Lower lobe of right lung (tissue), 2 donors: ENCODE measurements around the gene IP6K3. TPM values are rescaled to one million over a fixed set of nuclear protein-coding genes. Genes with fewer than 3 reads are reported as not detected.

ENCODE experiments used
- ATAC-seq, 2 donors: fragments of 200-7000 bp; cut with Tn5 transposase; one replicate each; pipeline ENCODE4 v1.9.1; 2020 to 2022; ENCODE audit warnings: mild to moderate bottlenecking in 2 of 2, moderate library complexity in 2 of 2
- DNase-seq: peaks from one replicate; pipeline ENCODE4 v3.0.0-alpha.2; 2020
- H3K27ac ChIP-seq: fragments of 200-600 bp; one replicate; pipeline ENCODE4 v1.8.0; 2022
- H3K27me3 ChIP-seq: fragments of 200-600 bp; one replicate; pipeline ENCODE4 v1.8.0; 2022; ENCODE audit warnings: low read depth
- H3K36me3 ChIP-seq: fragments of 200-600 bp; one replicate; pipeline ENCODE4 v1.8.0; 2022; ENCODE audit warnings: mild to moderate bottlenecking
- H3K4me1 ChIP-seq: fragments of 200-600 bp; one replicate; pipeline ENCODE4 v1.8.0; 2022
- H3K4me3 ChIP-seq: fragments of 200-600 bp; one replicate; pipeline ENCODE4 v1.8.0; 2022; ENCODE audit warnings: mild to moderate bottlenecking
- H3K9me3 ChIP-seq: fragments of 200-600 bp; one replicate; pipeline ENCODE4 v1.8.0; 2022
- CTCF ChIP-seq: fragments of 200-600 bp; IDR thresholded peaks from one replicate; pipeline ENCODE4 v1.8.0; 2022; ENCODE audit warnings: antibody characterized with exemption, mild to moderate bottlenecking
- intact Hi-C: fragments of 100-400 bp; cut with DNase I; formaldehyde crosslinking; loops from one replicate; pipeline ENCODE4 v1.11.0; 2022
- total RNA-seq: library from RNA; stranded (reverse); fragmentation: NEBNext Ultra II Directional; extraction: Animal tissue kit (Norgen Biotek cat#: 25700); gene quantifications from one replicate; pipeline ENCODE4 v1.2.1, GENCODE V29; 2021
- donor health status: DM: no; HTN: yes; CAD: no; lungs with severe emphysema.

The IP6K3 gene
- total RNA-seq, 1 donor from 2014 or later: 3.5 TPM

GRCh38 chr6:33677143-33677660, 69.5 kb downstream of the IP6K3 start:
- Histone ChIP-seq H3K36me3 (peaks cover 98% of the 10 kb centered on the region), H3K27me3 (no peaks in the 10 kb centered on the region), H3K4me3 (no peak overlapping the region), H3K4me1 (no peaks in the 10 kb centered on the region), H3K9me3 (no peaks in the 10 kb centered on the region), H3K27ac (no peak overlapping the region)
- DNase-seq (no peak), ATAC-seq (no peak)
- TF ChIP-seq CTCF: no peak
- intact Hi-C loops: no loop called here

- Histone ChIP-seq H3K27ac (no peak overlapping the region), H3K9me3 (no peaks in the 10 kb centered on the region), H3K27me3 (no peaks in the 10 kb centered on the region), H3K36me3 (peaks cover 98% of the 10 kb centered on the region), H3K4me3 (no peak overlapping the region), H3K4me1 (no peaks in the 10 kb centered on the region)
- no peak for TF ChIP-seq CTCF
- intact Hi-C loops: no loop called here
- DNase-seq: no peak
- ATAC-seq: no peak
These were observed 70.1 kb downstream of the IP6K3 start for GRCh38 chr6:33676416-33677142.

- Histone ChIP-seq H3K27ac (no peak overlapping the region), H3K27me3 (no peaks in the 10 kb centered on the region), H3K4me1 (no peaks in the 10 kb centered on the region), H3K4me3 (no peak overlapping the region), H3K9me3 (no peaks in the 10 kb centered on the region), H3K36me3 (peaks cover 98% of the 10 kb centered on the region)
- no peak for TF ChIP-seq CTCF
- intact Hi-C loops: no loop called here
- ATAC-seq (no peak), DNase-seq (no peak)
These were observed 70.7 kb downstream of the IP6K3 start for GRCh38 chr6:33675968-33676367.

- Histone ChIP-seq H3K27me3 (no peaks in the 10 kb centered on the region), H3K4me3 (no peak overlapping the region), H3K27ac (no peak overlapping the region), H3K9me3 (no peaks in the 10 kb centered on the region), H3K4me1 (peaks cover 5% of the 10 kb centered on the region), H3K36me3 (peaks cover 99% of the 10 kb centered on the region)
- no peak for DNase-seq
- ATAC-seq: no peak
- intact Hi-C loops: no loop called here
- TF ChIP-seq CTCF: no peak
These were observed 72.9 kb downstream of the IP6K3 start for GRCh38 chr6:33673851-33674250.

- intact Hi-C loops: no loop called here
- no peak for DNase-seq
These were observed 73.9 kb downstream of the IP6K3 start for GRCh38 chr6:33672808-33673207.

More at GRCh38 chr6:33672808-33673207, 73.9 kb downstream of the IP6K3 start:
- H3K27ac ChIP-seq: no peak overlapping the region
- peak; percentile 44 for TF ChIP-seq CTCF
- no peaks in the 10 kb centered on the region for H3K9me3 ChIP-seq
- peak; percentile 12 to 69 for ATAC-seq
- H3K36me3 ChIP-seq: peaks cover 99% of the 10 kb centered on the region
- H3K4me3 ChIP-seq: no peak overlapping the region
- H3K27me3 ChIP-seq: no peaks in the 10 kb centered on the region
- peaks cover 5% of the 10 kb centered on the region for H3K4me1 ChIP-seq
